Suppressor macrophage (primary cell): ENCODE measurements around the gene DRAM1.
"Not testable (repeated sequence)": the region's sequence is repeated elsewhere in the genome, so short reads cannot be mapped to it uniquely, and the experiment has no call there.

ENCODE experiments used
- DNase-seq, 4 experiments: peaks; one replicate each; pipeline ENCODE4 v3.0.0-alpha.2; 2020 to 2022

The DRAM1 gene

DNA sequence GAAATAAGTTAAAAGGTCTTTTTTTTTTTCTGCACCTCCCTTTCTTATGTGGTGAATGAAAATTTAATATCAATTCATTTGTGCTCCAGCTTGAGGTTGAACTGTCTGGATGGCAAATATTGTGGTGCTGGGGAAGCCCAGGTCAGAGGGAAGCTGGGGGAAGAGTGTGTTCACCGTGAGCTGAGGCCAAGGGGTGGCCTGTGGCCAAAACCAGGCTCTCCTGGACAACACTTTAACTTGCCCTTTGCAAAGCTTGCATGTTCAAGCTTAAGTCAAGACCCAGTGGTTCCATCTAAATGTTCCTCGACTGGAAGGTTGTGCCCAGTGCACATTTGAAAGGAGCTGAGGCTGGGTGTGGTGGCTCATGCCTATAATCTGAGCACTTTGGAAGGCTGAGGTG lies 28.8 kb downstream of the DRAM1 start:
- DNase-seq, result no peak

DNA sequence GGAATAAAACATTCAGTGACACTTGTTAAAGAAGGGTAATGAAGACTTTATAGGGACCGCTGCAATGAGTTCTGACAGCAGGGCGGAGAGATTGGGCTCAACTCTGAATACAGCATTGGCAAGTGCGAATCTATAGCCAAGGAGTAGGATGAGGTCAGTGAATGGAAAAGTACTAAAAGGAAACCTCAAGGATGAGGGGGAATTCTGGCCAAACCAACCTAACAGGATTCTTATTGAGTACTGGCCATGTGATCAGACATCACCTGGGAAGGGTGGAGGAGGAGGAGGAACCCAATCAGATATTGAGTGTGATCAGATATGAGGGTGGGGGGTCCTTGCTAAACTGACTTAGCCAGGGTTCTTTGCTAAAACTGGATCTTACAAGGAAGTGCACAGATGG lies 31.0 kb downstream of the DRAM1 start:
- DNase-seq, result no peak

- DNase-seq, result peak; percentile 19 to 79 (median 50)
Observed at GRCh38 chr12:101909646-101910045, 32.3 kb downstream of the DRAM1 start.

GRCh38 chr12:101915841-101916240 lies 38.5 kb downstream of the DRAM1 start:
- no peak for DNase-seq

DNA sequence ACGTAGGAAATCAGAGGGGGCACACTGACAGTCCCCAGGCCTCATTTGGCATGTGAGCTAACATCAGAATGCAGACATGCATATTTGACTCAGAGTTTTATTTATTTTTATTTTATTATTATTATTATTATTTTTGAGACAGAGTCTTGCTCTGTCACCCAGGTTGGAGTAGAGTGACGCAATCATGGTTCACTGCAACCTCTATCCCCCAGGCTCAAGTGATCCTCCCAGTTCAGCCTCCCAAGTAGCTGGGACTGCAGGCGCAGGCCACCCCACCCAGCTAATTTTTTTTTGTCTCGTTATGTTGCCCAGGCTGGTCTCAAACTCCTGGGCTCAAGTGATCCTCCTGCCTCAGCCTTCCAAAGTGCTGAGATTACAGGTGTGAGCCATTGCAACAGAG lies 41.4 kb downstream of the DRAM1 start:
- DNase-seq, result not testable (repeated sequence)

DNA sequence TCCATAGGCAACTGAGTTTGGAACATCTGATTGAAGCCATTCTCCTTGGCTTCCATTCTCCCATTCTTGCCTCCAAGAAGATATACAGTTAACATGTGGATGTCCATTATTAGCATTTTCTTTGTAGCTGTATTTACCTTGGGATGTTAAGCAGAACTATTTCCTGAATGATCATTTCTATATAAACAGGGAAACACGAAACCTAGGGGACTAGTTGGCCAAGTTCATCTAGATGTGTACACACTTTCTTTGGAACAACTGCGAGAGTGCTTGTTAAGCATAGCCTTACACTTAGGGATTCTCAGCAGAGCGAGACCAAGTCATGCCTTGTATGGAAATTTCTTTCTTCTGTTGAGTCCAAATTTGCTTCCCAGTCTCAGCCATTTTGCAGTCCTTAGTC lies 42.1 kb downstream of the DRAM1 start:
- no peak for DNase-seq

DNA sequence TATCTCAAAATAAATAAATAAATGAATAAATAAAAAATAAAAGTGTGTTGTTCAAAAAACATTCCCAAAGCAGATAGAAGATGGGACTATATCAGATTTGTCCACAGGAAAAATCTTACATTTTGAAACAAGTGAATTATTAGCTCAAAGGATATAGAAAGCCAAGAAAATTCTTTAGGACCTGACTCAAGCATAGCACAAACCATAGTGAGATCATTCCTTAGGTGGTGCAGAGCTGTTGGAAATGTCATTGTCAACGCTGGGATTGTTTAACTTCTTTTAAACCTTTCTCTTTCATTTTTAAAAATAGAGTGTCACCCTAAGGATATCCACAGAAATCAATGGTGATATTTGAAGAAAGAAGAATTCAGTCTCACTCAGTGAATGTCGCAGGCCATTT lies 43.5 kb downstream of the DRAM1 start:
- DNase-seq, result no peak

- no peak for DNase-seq
Observed at GRCh38 chr12:101923045-101923718, 45.8 kb downstream of the DRAM1 start.

- peak; percentile 14 to 37 (median 25) for DNase-seq
Observed at GRCh38 chr12:101924618-101925017, 47.2 kb downstream of the DRAM1 start.

DNA sequence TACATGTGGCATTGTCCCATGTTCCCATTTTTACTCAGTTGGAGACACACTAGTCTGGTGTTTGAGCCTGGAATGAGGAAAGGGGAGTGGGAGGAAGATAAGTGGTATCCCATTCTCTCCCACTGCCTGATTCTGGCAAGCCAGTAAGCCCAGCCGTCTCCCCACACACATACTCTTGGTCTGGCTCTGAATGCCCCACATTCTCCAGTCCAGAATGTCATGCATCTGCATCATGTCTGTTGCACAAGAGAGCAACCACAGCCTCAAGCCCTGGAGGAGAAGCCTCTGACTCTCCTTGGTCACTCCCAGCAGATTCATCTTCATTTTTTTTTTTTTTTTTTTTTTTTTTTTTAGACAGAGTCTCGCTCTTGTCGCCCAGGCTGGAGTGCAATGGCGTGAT lies 48.0 kb downstream of the DRAM1 start:
- peak; percentile 85 to 96 (median 89) for DNase-seq

DNA sequence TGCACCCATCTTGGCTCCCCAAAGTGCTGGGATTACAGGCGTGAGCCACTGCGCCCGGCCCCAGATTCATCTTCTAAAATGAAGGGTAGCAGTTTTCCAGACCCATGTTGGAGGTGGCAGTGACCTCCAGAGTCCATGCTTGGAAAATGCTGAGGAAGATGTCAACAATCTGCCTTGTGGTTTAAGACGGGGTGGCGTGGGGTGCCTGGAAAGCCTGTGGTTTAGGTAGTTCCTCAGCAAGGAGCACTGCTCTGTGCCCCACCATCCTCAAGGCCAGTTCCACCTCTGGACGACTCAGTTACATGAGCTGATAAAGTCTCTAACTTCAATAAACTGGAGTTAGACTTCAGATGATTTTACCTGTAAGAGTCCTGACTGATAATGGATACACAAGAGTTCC lies 48.6 kb downstream of the DRAM1 start:
- peak; percentile 69 to 89 (median 80) for DNase-seq

GRCh38 chr12:101927036-101927435 lies 49.7 kb downstream of the DRAM1 start:
- DNase-seq, result peak in 2 of 4 experiments; percentile 57 to 76

GRCh38 chr12:101927999-101928398 lies 50.6 kb downstream of the DRAM1 start:
- DNase-seq, result peak in 3 of 4 experiments; percentile 16 to 60 (median 58)

- no peak for DNase-seq
Observed at GRCh38 chr12:101928556-101928955, 51.2 kb downstream of the DRAM1 start.

- DNase-seq, result no peak
Observed at GRCh38 chr12:101929365-101930041, 52.1 kb downstream of the DRAM1 start.

GRCh38 chr12:101931498-101932326 lies 54.3 kb downstream of the DRAM1 start:
- DNase-seq, result no peak

DNA sequence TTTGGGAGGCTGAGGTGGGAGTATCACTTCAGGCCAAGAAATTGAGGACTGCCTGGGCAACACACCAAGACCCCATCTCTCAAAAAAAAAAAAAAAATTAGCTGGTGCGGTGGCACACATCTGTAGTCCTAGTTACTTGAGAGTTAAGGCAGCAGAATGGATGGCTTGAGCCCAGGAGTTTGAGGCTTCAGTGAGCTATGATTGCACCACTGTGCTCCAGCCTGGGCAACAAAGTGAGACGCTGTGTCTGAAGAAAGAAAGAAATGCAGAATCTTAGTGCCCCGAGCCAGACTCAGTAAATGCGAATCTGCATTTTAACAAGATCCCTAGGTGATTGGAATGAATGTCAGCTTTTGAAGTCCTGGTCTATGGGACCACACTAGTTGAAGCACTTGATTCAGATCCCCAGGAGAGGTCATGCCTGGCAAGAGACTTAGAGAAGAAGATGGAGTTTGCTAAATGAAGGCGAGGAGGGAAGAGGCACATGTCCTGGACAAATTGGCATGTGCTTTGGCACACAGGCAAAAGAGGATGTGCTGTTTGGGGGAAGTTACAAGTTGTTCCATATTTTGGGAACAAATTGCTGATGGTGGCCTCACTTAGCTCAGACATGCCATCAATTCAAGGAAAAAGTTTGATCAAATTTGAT lies 56.6 kb downstream of the DRAM1 start:
- DNase-seq, result peak in 3 of 4 experiments; percentile 11 to 40 (median 19)

- peak in 1 of 4 experiments; percentile 18 for DNase-seq
Observed at GRCh38 chr12:101935890-101936746, 58.7 kb downstream of the DRAM1 start.

GRCh38 chr12:101939306-101939705 lies 61.9 kb downstream of the DRAM1 start:
- DNase-seq, result no peak

GRCh38 chr12:101939856-101940265 lies 62.5 kb downstream of the DRAM1 start:
- peak; percentile 74 to 84 (median 78) for DNase-seq

- DNase-seq, result no peak
Observed at GRCh38 chr12:101940400-101940950, 63.1 kb downstream of the DRAM1 start.
